KOPT-K1 (cell line): Measurements from ENCODE around the gene RSPO4.

Source experiments
- H3K27ac ChIP-seq: fragments of 200-600 bp; sonication (generic); 2 replicates; pipeline ENCODE4 v1.5.1; 2016; ENCODE audit warnings: antibody characterized with exemption, mild to moderate bottlenecking, low read depth, low read length; ENCODE audit not compliant: poor library complexity, severe bottlenecking
- H3K36me3 ChIP-seq: fragments of 200-600 bp; sonication (generic); 2 replicates; pipeline ENCODE4 v1.5.1; 2017; ENCODE audit warnings: antibody characterized with exemption, mild to moderate bottlenecking, low read length, moderate library complexity; ENCODE audit not compliant: insufficient read depth
- H3K9me3 ChIP-seq: fragments of 200-600 bp; sonication (generic); 2 replicates; pipeline ENCODE4 v1.5.1; 2017; ENCODE audit warnings: antibody characterized with exemption, low read length, mild to moderate bottlenecking; ENCODE audit not compliant: insufficient read depth, poor library complexity, severe bottlenecking

Gene RSPO4

DNA sequence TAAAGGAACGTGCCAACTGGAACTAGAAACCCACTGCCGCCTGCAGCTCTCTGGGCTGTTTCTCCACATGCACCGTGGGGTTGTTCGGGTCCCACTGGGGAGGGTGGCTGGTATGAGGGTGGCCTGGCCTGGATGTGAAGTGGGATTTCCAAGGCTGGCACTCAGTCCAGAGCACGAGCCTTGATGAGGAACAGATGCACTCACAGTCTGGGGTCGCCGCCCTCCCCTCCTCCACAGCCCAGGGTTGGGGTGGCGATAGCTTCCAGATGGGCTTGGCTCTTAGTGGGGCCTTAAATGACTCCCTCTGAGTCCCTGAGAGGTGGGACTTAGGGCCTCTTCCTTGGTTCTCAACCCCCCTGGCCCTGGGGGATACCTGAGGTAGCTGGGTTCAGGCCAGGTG lies 55.3 kb downstream of the RSPO4 start:
- H3K27ac ChIP-seq, result no peak overlapping the region
- H3K36me3 ChIP-seq, result no peaks in the 10 kb centered on the region
- peaks cover 11% of the 10 kb centered on the region for H3K9me3 ChIP-seq

DNA sequence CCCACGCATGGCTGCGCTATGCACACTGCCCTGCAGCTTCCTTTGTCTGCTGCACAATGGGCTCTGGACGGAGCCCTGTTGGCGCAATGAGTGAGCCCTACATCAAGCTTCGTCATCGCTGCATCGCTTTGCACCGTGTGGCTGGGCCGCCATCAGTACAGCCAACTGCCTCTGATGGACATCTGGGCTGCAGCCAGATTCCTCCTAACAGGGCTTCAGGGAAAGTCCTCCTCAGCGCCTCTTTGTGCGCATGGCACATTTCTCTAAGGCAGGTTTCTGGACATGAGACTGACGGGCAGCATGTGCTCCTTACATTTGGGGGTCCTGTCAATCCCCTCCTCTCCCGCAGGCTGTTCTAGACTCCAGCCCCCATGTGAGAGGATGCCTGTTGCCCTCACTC lies 56.3 kb downstream of the RSPO4 start:
- Histone ChIP-seq H3K36me3 (no peaks in the 10 kb centered on the region), H3K9me3 (peaks cover 11% of the 10 kb centered on the region), H3K27ac (no peak overlapping the region)

DNA sequence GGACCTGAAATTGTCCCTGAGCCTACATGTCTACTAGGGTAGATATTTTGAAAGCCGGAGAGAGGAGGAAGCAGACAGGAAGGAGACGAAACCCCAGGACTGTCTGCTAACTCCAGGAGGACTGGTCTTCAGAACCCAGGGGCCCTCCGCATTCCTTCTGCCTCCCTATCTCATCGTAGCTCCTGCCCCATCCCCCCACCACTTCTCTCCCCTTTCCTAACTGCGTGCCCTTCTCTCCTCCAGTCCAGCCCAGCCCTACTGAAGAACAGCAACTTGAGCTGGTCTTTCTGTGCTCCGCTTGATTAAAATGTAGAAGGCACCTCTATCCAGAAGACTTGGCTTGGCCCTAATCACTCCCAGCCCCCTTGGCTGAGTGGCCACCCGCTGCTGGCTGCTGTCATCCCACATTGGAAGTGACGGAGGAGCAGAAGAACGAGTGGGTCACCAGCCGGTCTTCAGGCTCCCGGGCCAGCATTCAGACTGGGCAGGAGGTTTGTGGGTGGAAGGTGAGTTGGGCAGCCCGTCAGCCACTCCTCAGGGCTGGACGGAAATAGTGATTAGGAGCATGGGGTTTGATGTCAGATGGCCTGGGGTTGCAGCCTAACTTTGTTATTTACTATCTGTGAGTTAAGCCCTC lies 57.2 kb downstream of the RSPO4 start:
- H3K9me3 ChIP-seq, result peaks cover 11% of the 10 kb centered on the region
- no peak overlapping the region for H3K27ac ChIP-seq
- H3K36me3 ChIP-seq, result no peaks in the 10 kb centered on the region

DNA sequence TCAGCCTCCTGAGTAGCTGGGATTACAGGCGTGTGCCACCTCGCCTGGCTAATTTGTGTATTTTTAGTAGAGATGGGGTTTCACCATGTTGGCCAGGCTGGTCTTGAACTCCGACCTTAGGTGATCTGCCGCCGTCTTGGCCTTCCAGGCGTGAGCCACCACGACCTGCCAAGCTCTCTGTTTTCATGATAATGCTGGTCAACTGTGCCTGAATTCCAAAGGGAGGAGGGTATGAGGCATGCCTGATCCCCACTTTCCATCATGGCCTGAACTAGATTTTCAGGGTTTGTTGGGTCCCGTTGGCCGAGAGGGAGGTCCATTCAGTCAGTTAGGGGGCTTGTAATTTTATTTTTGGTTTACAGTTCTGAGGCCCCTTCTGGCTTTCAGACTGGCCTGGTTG lies 58.0 kb downstream of the RSPO4 start:
- Histone ChIP-seq H3K9me3 (peaks cover 11% of the 10 kb centered on the region), H3K36me3 (no peaks in the 10 kb centered on the region), H3K27ac (no peak overlapping the region)

DNA sequence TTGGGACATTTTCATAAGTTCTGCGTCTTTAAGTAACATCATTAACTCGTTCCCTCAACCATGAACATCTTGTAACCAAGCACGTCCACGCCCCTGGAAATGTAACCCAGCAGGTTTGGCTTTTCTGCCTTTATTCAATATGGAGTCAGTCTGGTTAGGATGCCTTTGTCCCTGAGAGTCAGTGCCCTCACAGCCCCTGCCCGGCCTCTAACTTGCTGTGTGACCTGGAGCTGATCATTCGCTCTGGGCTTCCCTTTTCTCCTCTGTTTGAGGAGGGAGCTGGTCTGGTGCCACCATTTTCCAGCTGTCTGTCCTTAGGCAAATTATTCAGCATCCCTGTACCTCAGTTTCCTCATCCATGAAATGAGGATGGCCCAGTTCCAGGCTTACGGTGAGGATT lies 59.5 kb downstream of the RSPO4 start:
- Histone ChIP-seq H3K27ac (no peak overlapping the region), H3K9me3 (peaks cover 3% of the 10 kb centered on the region), H3K36me3 (no peaks in the 10 kb centered on the region)

DNA sequence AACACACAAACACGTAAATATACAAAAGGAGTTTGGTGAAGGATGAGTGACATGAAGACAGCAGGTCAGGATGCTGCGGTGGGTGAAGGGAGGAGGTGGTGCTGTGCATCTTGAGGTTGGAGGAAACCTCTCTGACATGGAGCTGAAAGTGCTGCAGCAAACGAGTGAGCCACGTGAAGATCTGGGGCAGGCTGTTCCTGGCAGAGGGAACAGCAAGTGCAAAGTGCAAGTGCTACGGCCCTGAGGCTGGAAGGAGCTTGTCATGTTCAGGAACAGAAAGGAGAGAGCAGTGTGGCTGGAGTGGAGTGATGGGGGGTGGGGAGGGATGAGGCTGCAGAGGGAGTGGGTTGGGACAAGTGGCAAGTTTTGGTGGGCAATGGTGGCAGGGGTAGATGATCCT lies 61.2 kb downstream of the RSPO4 start:
- H3K27ac ChIP-seq, result no peak overlapping the region
- no peaks in the 10 kb centered on the region for H3K36me3 ChIP-seq
- H3K9me3 ChIP-seq, result no peaks in the 10 kb centered on the region

DNA sequence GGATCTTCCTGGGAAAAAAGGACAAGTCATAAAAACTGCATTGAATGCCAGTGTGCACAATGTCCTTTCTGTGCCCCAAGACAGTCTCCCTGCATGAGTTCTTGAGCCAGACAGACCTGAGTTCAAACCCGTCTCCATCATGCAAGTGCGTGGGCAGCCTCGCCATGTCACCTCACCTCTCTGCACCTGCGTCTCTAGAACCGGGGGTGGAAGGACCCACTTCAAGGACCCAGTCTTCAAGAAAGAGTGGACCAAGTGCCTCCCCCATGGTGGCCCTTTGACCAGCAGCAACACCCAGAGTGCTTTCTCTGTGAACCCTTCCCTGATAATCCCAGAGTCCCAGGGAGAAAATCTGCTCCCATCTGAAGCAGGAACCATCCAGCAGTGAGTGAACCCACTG lies 62.5 kb downstream of the RSPO4 start:
- Histone ChIP-seq H3K36me3 (no peaks in the 10 kb centered on the region), H3K27ac (no peak overlapping the region)

DNA sequence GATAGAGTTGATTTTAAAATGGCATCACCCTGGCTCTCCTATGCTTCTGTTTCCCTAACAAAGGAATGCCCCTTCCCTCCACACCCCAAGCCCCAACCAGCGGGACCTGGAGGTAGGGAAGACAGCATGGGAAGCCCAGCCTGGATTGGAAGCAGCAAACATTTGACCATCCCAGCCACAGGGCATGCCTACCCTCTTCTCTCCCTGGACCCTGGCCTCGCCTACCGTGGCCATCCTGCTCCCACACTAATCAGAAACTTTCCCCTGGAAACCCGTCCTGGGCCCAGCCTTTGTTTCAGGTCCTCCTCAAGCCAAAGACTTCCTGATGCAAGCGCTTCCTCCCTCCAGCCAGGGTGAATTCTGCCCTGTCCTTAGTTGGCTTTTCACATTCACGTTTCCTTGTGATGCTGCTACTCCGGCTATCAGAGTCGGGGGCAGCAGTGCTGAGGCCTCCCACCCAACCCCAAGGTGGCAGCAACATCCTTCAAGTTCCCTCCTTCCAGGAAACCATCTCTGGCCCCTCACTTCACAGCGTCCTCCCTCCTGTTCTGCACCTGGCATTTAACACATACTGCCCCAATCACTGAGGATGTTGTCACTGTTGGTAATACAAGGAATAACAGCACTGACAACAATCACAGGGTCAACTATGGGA lies 67.8 kb downstream of the RSPO4 start:
- H3K27ac ChIP-seq, result no peak overlapping the region
- no peaks in the 10 kb centered on the region for H3K36me3 ChIP-seq
- H3K9me3 ChIP-seq, result peaks cover 31% of the 10 kb centered on the region

More for the DNA sequence above, 62.5 kb downstream of the RSPO4 start:
- no peaks in the 10 kb centered on the region for H3K9me3 ChIP-seq

DNA sequence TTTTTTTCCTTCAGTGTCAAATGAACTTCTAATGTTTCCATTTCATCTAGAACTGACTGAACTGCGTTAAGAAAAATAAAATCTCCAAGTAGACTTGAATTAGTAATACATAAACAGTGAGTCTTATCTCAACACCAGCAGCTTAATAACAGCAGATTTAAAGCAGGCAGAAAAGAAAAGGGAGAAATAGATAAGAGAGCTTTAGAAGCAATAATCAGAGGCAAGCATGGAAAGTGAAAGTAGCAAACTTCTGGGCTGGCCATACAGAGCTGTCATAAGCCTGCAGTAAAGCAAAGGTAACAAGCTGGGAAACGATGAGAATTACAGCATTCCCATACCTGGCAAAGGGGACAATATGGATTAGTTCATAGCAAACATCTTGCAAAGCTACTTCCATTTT lies 69.1 kb downstream of the RSPO4 start:
- Histone ChIP-seq H3K36me3 (no peaks in the 10 kb centered on the region), H3K27ac (no peak overlapping the region), H3K9me3 (peaks cover 38% of the 10 kb centered on the region)

DNA sequence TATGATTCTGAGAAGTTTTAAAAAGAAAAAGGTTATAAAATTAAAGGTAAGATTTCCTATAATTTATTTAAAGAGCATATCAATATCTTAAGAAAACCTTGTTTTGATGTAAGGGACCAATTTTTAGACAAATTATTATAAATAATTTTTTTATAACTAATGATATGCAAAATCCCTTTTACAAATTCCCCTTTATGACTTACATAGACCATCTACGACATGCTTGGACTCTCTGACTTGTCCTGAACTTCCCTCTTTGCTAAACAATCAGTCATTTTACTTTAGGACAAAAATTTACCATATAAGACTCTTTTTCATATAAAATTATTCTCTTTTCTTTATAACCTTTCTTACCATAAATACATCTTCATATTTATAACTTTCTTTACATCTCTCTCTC lies 70.7 kb downstream of the RSPO4 start:
- Histone ChIP-seq H3K36me3 (no peaks in the 10 kb centered on the region), H3K27ac (no peak overlapping the region), H3K9me3 (peaks cover 42% of the 10 kb centered on the region)

DNA sequence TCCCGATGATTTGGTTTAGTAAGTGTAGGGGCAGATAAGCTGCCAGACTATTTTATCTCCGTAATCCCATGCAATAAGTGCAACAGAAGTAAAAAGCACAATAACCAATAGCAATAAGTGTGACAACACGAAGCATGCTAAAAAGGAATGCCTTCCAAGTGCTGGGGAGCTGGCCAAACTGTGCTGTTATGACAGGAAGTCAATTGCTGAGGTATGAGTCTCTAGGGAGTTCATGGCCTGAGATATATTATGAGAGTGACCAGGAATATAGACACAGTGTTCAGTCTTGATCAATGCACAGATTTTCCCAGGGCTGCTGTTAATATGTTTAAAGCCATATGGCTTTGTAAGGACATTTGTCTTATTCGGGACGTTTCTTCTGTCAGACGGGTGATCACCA lies 75.4 kb downstream of the RSPO4 start:
- Histone ChIP-seq H3K27ac (no peak overlapping the region), H3K9me3 (peaks cover 35% of the 10 kb centered on the region), H3K36me3 (no peaks in the 10 kb centered on the region)

DNA sequence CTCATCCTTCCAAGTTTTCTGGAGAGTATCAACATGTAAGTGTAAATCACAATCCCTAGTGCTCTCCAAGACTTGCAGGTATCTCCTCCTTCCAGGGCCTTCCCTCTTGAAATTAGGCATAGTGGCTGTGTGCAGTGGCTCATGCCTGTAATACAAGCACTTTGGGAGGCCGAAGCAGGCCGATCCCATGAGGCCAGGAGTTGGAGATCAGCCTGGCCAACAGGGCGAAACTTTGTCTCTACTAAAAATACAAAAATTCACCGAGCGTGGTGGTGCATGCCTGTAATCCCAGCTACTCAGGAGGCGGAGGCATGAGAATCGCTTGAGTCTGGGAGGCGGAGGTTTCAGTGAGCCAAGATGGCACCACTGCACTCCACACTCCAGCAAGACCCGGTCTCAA lies 76.6 kb downstream of the RSPO4 start:
- Histone ChIP-seq H3K9me3 (peaks cover 23% of the 10 kb centered on the region), H3K27ac (no peak overlapping the region), H3K36me3 (no peaks in the 10 kb centered on the region)

DNA sequence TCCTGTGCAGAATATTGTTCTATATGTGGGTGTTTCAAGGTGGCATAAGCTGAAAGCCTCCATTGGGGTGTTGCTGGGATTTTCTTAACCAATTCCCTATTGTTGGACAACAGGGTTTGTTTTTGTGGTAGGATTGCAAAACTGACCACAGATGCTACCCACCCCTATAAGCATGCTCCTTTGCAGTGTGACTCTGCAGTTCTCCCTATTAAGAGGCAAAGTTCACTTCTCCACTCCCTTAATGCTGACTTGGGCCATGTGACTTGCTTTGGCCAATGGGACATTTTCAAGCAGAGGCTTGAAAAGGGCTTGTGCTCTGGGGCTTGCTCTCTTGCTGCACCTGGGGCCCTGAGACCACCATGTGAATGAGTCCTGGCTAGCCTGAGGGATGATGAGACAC lies 77.5 kb downstream of the RSPO4 start:
- Histone ChIP-seq H3K27ac (no peak overlapping the region), H3K9me3 (peaks cover 14% of the 10 kb centered on the region), H3K36me3 (no peaks in the 10 kb centered on the region)

DNA sequence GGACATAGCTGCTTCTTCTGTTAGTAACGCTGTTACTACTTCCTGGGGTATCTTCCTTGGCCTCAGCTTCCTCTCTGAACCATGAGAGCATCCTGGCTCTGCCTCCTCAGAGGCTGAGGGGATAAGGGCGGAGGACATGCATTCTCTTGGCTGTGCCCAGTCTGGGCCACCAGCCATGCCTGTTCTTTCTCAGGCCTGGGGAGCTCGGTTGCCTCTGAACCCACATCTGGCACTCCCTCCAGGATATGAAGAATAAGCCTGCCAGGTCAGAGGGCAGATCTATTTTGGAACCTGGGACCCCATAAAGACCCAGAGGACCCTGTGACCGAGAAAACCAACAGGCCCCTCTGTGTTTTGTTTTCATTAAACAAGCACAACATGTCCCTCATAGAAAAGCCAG lies 79.3 kb downstream of the RSPO4 start:
- H3K36me3 ChIP-seq, result no peaks in the 10 kb centered on the region
- no peak overlapping the region for H3K27ac ChIP-seq
- H3K9me3 ChIP-seq, result peaks cover 4% of the 10 kb centered on the region

DNA sequence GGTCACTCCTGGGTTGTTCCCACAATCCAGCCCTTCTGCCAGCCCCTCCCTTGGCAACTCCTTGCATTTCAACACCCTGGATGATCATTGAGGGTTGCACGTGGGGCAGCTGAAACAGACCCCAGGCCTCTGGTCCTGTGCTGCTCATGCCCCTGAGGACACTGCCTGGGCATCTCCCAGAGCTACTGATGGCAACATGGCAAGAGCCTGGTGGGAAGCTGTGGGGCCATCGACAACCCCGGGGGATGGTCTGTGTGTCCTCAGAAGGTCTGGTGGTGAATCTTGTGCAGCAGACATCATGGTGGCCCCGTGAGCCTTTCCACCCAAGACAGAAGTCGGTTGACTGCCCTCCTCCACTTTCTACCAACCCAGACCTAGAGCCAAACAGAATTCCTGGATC lies 81.0 kb downstream of the RSPO4 start:
- no peak overlapping the region for H3K27ac ChIP-seq
- no peaks in the 10 kb centered on the region for H3K9me3 ChIP-seq
- H3K36me3 ChIP-seq, result no peaks in the 10 kb centered on the region

DNA sequence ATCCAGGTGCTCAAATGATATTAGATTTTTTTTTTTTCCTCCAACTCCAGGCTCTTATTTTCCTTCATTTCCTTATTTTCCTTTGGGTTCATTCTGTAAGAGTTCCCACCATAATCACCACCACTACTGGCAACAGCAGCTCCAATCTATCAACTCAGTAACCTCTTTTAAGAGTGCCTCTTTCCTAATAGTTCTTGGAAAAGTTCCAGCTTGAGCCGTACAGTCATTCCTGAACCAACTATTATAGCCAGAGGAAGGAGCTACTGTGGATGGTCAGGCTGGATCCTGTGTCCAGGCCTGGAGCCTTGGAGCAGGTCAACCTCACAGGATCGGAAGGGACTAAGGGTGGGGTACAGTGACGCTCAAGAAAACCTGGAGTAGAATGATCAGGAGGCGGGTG lies 81.8 kb downstream of the RSPO4 start:
- Histone ChIP-seq H3K27ac (no peak overlapping the region), H3K36me3 (no peaks in the 10 kb centered on the region), H3K9me3 (no peaks in the 10 kb centered on the region)
